Muscle layer of duodenum (tissue), 2 donors: Measurements from ENCODE around the gene TRUB1.

Experiments used
- H3K27ac ChIP-seq: one replicate; pipeline ENCODE4 v1.7.0; 2013; ENCODE audit warnings: mild to moderate bottlenecking, low read length
- H3K27me3 ChIP-seq: one replicate; pipeline ENCODE4 v1.7.0; 2013; ENCODE audit warnings: low read depth, mild to moderate bottlenecking, control low read depth, low read length
- H3K36me3 ChIP-seq, 2 donors: one replicate each; pipeline ENCODE4 v1.7.0; 2013; ENCODE audit warnings: low read length in 2 of 2, control low read depth in 1 of 2, mild to moderate bottlenecking in 1 of 2; ENCODE audit not compliant: insufficient read depth in 2 of 2, control insufficient read depth in 1 of 2
- H3K4me1 ChIP-seq, 2 donors: one replicate each; pipeline ENCODE4 v1.7.0; 2013; ENCODE audit warnings: low read length in 2 of 2, mild to moderate bottlenecking in 2 of 2, control low read depth in 1 of 2, moderate library complexity in 1 of 2; ENCODE audit not compliant: insufficient read depth in 2 of 2, control insufficient read depth in 1 of 2
- H3K4me3 ChIP-seq, 2 donors: one replicate each; pipeline ENCODE4 v1.7.0; 2013; ENCODE audit warnings: low read length in 2 of 2, low read depth in 1 of 2, mild to moderate bottlenecking in 1 of 2
- H3K9me3 ChIP-seq, 2 donors: one replicate each; pipeline ENCODE4 v1.7.0; 2013; ENCODE audit warnings: low read length in 2 of 2, control low read depth in 1 of 2, mild to moderate bottlenecking in 1 of 2; ENCODE audit not compliant: control insufficient read depth in 1 of 2
- donor health status: healthy.

Gene TRUB1

GRCh38 chr10:114953047-114953446 is 15.1 kb downstream of the TRUB1 start:
- peaks cover 0 to 6% of the 10 kb centered on the region in 2 donors for H3K36me3 ChIP-seq
- H3K27me3 ChIP-seq, result no peaks in the 10 kb centered on the region
- H3K4me3 ChIP-seq, result no peak overlapping the region
- no peak overlapping the region for H3K27ac ChIP-seq
- H3K9me3 ChIP-seq, result no peaks in the 10 kb centered on the region
- H3K4me1 ChIP-seq, result no peaks in the 10 kb centered on the region

- H3K9me3 ChIP-seq, result no peaks in the 10 kb centered on the region
- H3K4me1 ChIP-seq, result no peaks in the 10 kb centered on the region
- H3K27ac ChIP-seq, result no peak overlapping the region
- no peaks in the 10 kb centered on the region for H3K36me3 ChIP-seq
- no peak overlapping the region for H3K4me3 ChIP-seq
- H3K27me3 ChIP-seq, result no peaks in the 10 kb centered on the region
Observed at GRCh38 chr10:114955984-114956383, 18.0 kb downstream of the TRUB1 start.

- Histone ChIP-seq H3K9me3 (no peaks in the 10 kb centered on the region), H3K4me1 (no peaks in the 10 kb centered on the region), H3K36me3 (peaks cover 0 to under 1% of the 10 kb centered on the region in 2 donors), H3K27ac (no peak overlapping the region), H3K4me3 (no peak overlapping the region), H3K27me3 (no peaks in the 10 kb centered on the region)
Observed at GRCh38 chr10:114956466-114956865, 18.5 kb downstream of the TRUB1 start.

- H3K27ac ChIP-seq, result no peak overlapping the region
- H3K9me3 ChIP-seq, result no peaks in the 10 kb centered on the region
- H3K4me1 ChIP-seq, result no peaks in the 10 kb centered on the region
- peaks cover 1 to 3% of the 10 kb centered on the region in 2 donors for H3K36me3 ChIP-seq
- H3K4me3 ChIP-seq, result no peak overlapping the region
- no peaks in the 10 kb centered on the region for H3K27me3 ChIP-seq
Observed at GRCh38 chr10:114957122-114957521, 19.1 kb downstream of the TRUB1 start.

GRCh38 chr10:114957673-114958072 is 19.7 kb downstream of the TRUB1 start:
- Histone ChIP-seq H3K27me3 (no peaks in the 10 kb centered on the region), H3K4me3 (no peak overlapping the region), H3K36me3 (peaks cover 6 to 7% of the 10 kb centered on the region in 2 donors), H3K4me1 (no peaks in the 10 kb centered on the region), H3K9me3 (no peaks in the 10 kb centered on the region), H3K27ac (no peak overlapping the region)

- no peak overlapping the region for H3K27ac ChIP-seq
- no peak overlapping the region for H3K4me3 ChIP-seq
- no peaks in the 10 kb centered on the region for H3K27me3 ChIP-seq
- no peaks in the 10 kb centered on the region for H3K4me1 ChIP-seq
- peaks cover 9 to 10% of the 10 kb centered on the region in 2 donors for H3K36me3 ChIP-seq
- H3K9me3 ChIP-seq, result no peaks in the 10 kb centered on the region
Observed at GRCh38 chr10:114962441-114962840, 24.4 kb downstream of the TRUB1 start.

GRCh38 chr10:114963908-114964307 is 25.9 kb downstream of the TRUB1 start:
- no peaks in the 10 kb centered on the region for H3K27me3 ChIP-seq
- no peaks in the 10 kb centered on the region for H3K9me3 ChIP-seq
- H3K27ac ChIP-seq, result no peak overlapping the region
- H3K4me3 ChIP-seq, result no peak overlapping the region
- H3K36me3 ChIP-seq, result peaks cover 9 to 10% of the 10 kb centered on the region in 2 donors
- H3K4me1 ChIP-seq, result no peaks in the 10 kb centered on the region

GRCh38 chr10:114967071-114967470 is 29.1 kb downstream of the TRUB1 start:
- Histone ChIP-seq H3K27ac (no peak overlapping the region), H3K4me1 (no peaks in the 10 kb centered on the region), H3K36me3 (peaks cover 6 to 8% of the 10 kb centered on the region in 2 donors), H3K9me3 (no peaks in the 10 kb centered on the region), H3K27me3 (no peaks in the 10 kb centered on the region), H3K4me3 (no peak overlapping the region)

- Histone ChIP-seq H3K4me3 (no peak overlapping the region), H3K4me1 (no peaks in the 10 kb centered on the region), H3K27me3 (no peaks in the 10 kb centered on the region), H3K36me3 (no peaks in the 10 kb centered on the region), H3K27ac (no peak overlapping the region), H3K9me3 (no peaks in the 10 kb centered on the region)
Observed at GRCh38 chr10:114970515-114970914, 32.5 kb downstream of the TRUB1 start.

GRCh38 chr10:114973306-114973705 is 35.3 kb downstream of the TRUB1 start:
- Histone ChIP-seq H3K36me3 (no peaks in the 10 kb centered on the region), H3K27me3 (no peaks in the 10 kb centered on the region), H3K4me3 (no peak overlapping the region), H3K9me3 (no peaks in the 10 kb centered on the region), H3K4me1 (no peaks in the 10 kb centered on the region), H3K27ac (no peak overlapping the region)

- H3K4me3 ChIP-seq, result no peak overlapping the region
- H3K9me3 ChIP-seq, result no peaks in the 10 kb centered on the region
- H3K4me1 ChIP-seq, result no peaks in the 10 kb centered on the region
- H3K27me3 ChIP-seq, result no peaks in the 10 kb centered on the region
- no peak overlapping the region for H3K27ac ChIP-seq
- H3K36me3 ChIP-seq, result no peaks in the 10 kb centered on the region
Observed at GRCh38 chr10:114973997-114974396, 36.0 kb downstream of the TRUB1 start.

GRCh38 chr10:114974625-114975024 is 36.6 kb downstream of the TRUB1 start:
- Histone ChIP-seq H3K9me3 (no peaks in the 10 kb centered on the region), H3K36me3 (no peaks in the 10 kb centered on the region), H3K4me1 (no peaks in the 10 kb centered on the region), H3K27ac (no peak overlapping the region), H3K27me3 (no peaks in the 10 kb centered on the region), H3K4me3 (no peak overlapping the region)
